Vagina (tissue), 2 donors: ENCODE measurements around the gene ARPP21.

Source experiments
- POLR2A ChIP-seq, 2 donors: fragments of 450-650 bp; IDR thresholded peaks; one replicate each; pipeline ENCODE4 v1.6.1; 2017; ENCODE audit warnings: antibody characterized with exemption in 2 of 2, mild to moderate bottlenecking in 2 of 2, moderate library complexity in 2 of 2
- POLR2AphosphoS5 ChIP-seq, 2 donors: sonication (generic); formaldehyde crosslinking; IDR thresholded peaks; one replicate each; pipeline ENCODE4 v1.9.0; 2017; ENCODE audit warnings: antibody characterized with exemption in 2 of 2, mild to moderate bottlenecking in 2 of 2, low read depth in 1 of 2; ENCODE audit not compliant: insufficient read depth in 1 of 2
- TF ChIP-seq, protein P1 (sequence below), 3 experiments: fragments of 450-650 bp in 2 of 3; fragments of 200-600 bp in 1 of 3; sonication (generic) in 1 of 3; IDR thresholded peaks; one replicate each; pipeline ENCODE4 v1.5.1; 2017 to 2019; ENCODE audit warnings: antibody characterized with exemption in 3 of 3, mild to moderate bottlenecking in 2 of 3, moderate library complexity in 2 of 3

GRCh38 chr3:35814531-35814930 is 175.2 kb downstream of the ARPP21 start:
- TF ChIP-seq, protein P1, sequence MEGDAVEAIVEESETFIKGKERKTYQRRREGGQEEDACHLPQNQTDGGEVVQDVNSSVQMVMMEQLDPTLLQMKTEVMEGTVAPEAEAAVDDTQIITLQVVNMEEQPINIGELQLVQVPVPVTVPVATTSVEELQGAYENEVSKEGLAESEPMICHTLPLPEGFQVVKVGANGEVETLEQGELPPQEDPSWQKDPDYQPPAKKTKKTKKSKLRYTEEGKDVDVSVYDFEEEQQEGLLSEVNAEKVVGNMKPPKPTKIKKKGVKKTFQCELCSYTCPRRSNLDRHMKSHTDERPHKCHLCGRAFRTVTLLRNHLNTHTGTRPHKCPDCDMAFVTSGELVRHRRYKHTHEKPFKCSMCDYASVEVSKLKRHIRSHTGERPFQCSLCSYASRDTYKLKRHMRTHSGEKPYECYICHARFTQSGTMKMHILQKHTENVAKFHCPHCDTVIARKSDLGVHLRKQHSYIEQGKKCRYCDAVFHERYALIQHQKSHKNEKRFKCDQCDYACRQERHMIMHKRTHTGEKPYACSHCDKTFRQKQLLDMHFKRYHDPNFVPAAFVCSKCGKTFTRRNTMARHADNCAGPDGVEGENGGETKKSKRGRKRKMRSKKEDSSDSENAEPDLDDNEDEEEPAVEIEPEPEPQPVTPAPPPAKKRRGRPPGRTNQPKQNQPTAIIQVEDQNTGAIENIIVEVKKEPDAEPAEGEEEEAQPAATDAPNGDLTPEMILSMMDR (IDR thresholded peaks at IDR 0.05), result no peak
- TF ChIP-seq POLR2A (IDR thresholded peaks at IDR 0.05), result no peak
- no peak for TF ChIP-seq POLR2AphosphoS5 (IDR thresholded peaks at IDR 0.05; ENCODE audit: insufficient read depth in 1 of 2, low read depth in 1 of 2)
